ENCODE data around the gene CLSTN1.

GRCh38 chr1:9689971-9690381, 133.8 kb downstream of the CLSTN1 start:
- TF ChIP-seq CTCF (IDR thresholded peaks at IDR 0.05; ENCODE audit: borderline replicate concordance, extremely low read depth, low read length, poor library complexity, severe bottlenecking) (no peak), EZH2 (IDR thresholded peaks at IDR 0.05; ENCODE audit: borderline replicate concordance, low read depth, low read length, severe bottlenecking) (no peak)
